Activated CD4-positive, alpha-beta T cell treated with anti-CD3 and anti-CD28 coated beads for 36 hours (primary cell): ENCODE measurements around the gene ASXL2. TPM values are rescaled to one million over a fixed set of nuclear protein-coding genes. Genes with fewer than 3 reads are reported as not detected.

ENCODE experiments used
- ATAC-seq: fragments of 200-7000 bp; cut with Tn5 transposase; one replicate; pipeline ENCODE4 v1.10.0; 2021; ENCODE audit warnings: mild to moderate bottlenecking, moderate library complexity
- CTCF ChIA-PET: fragments of 350-600 bp; sonication (Branson Sonifier 250); formaldehyde crosslinking; loops from one replicate; lab custom pipeline; 2021; ENCODE audit warnings: antibody characterized with exemption; lab: Charles Lee
- POLR2A ChIA-PET: fragments of 350-600 bp; sonication (Branson Sonifier 250); formaldehyde crosslinking; loops from one replicate; lab custom pipeline; 2021; ENCODE audit warnings: antibody characterized with exemption, inconsistent platforms; lab: Charles Lee
- DNase-seq: peaks from one replicate; pipeline ENCODE4 v3.0.0-alpha.2; 2020
- H3K27ac Mint-ChIP-seq: one replicate; pipeline ENCODE4 v1.8.0; 2021; ENCODE audit warnings: mixed read lengths
- H3K27me3 Mint-ChIP-seq: one replicate; pipeline ENCODE4 v1.8.0; 2021; ENCODE audit warnings: mixed read lengths
- H3K36me3 Mint-ChIP-seq: one replicate; pipeline ENCODE4 v1.8.0; 2021; ENCODE audit warnings: low read depth, mixed read lengths
- H3K4me1 Mint-ChIP-seq: one replicate; pipeline ENCODE4 v1.8.0; 2021; ENCODE audit warnings: mixed read lengths
- H3K4me3 Mint-ChIP-seq: one replicate; pipeline ENCODE4 v1.8.0; 2021; ENCODE audit warnings: mild to moderate bottlenecking, moderate library complexity, mixed read lengths
- H3K9me3 Mint-ChIP-seq: one replicate; pipeline ENCODE4 v1.8.0; 2021; ENCODE audit warnings: low read depth, mixed read lengths
- intact Hi-C, 2 experiments: fragments of 100-400 bp; cut with DNase I in 1 of 2; cut with micrococcal nuclease in 1 of 2; formaldehyde crosslinking; loops; one replicate each; pipeline versions ENCODE4 v1.14.2 to v1.15.1; 2022 to 2024; cut with DNase I, micrococcal nuclease
- total RNA-seq, 2 experiments: library from RNA; stranded (reverse); gene quantifications; one replicate each; pipeline ENCODE4 v1.2.3, GENCODE V29; 2021

Gene ASXL2
- total RNA-seq, 2 experiments from 2014 or later, result 36.8 to 46.4 TPM

DNA sequence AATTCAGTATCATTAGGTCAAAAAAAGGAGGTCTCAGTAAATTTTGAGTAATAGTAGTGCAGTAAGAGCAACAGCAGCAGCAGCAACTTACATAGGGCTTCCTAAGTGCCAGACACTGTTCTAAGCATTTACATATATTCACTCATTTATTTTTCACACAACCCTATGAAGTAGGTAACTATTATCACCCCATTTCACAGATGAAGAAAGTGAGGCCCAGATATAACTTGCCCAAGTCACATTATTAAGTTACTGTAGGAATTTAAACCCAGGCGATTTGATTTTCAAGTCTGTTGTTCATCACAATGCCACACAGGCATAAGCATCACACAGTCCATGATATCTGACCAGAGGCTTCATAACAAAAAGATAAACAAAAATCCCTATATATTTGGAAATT is 114.7 kb downstream of the ASXL2 start:
- Mint-ChIP-seq H3K9me3 (no peaks in the 10 kb centered on the region), H3K4me1 (peaks cover 21% of the 10 kb centered on the region), H3K27ac (no peak overlapping the region), H3K36me3 (peaks cover 37% of the 10 kb centered on the region), H3K27me3 (no peaks in the 10 kb centered on the region), H3K4me3 (no peak overlapping the region)
- CTCF ChIA-PET, result interaction anchor here (1.0 to 1.2 kb wide), 3 partner anchors 12 to 25 kb away, joined by 3 to 4 read pairs (median 3); no protein-coding TSS in a partner anchor
- ATAC-seq (no peak), DNase-seq (no peak)
- intact Hi-C loops, result no loop called here
- POLR2A ChIA-PET, result no interaction called here

DNA sequence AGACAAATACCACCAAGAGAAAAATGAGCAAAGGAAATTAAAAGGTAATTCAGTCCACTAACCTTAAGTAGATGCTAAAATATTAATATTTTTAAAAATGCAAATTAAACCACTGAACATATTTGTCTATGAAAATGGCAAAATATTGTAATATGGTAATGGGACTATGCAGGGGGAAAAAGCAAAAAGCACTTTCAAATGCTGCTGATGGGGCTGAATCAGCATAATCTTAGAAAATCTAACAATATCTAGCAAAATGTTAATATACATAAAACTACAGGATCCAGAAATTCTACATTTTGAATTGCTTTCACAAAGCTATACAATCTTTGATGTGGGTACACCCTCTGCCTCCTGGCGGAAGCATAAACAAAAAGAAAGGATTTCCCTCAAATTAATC is 118.0 kb downstream of the ASXL2 start:
- no peak for DNase-seq
- Mint-ChIP-seq H3K36me3 (peaks cover 30% of the 10 kb centered on the region), H3K4me3 (no peak overlapping the region), H3K4me1 (peaks cover 3% of the 10 kb centered on the region), H3K9me3 (no peaks in the 10 kb centered on the region), H3K27ac (no peak overlapping the region), H3K27me3 (no peaks in the 10 kb centered on the region)
- ATAC-seq, result no peak
- intact Hi-C loops, result no loop called here
- ChIA-PET CTCF (no interaction called here), POLR2A (no interaction called here)

DNA sequence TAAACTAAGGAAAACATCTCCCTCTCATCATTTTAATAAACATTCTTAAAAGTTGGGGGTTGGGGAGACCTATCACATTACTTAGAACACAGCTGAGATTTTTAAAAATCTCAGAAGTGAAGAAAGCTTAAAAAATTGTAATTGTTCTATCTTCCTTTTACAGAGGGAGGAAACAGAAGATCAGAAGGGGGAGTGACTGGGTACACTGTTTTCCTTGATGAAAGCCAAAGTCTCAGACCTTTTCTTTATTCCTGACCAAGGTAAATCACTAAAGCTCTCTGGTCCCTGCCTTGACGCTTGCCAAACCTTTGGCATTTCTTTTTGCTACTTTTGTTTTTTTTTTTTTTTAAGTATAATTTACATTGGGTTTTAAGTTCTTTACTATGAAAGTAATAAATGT is 119.9 kb downstream of the ASXL2 start:
- ATAC-seq (no peak), DNase-seq (no peak)
- intact Hi-C loops, result no loop called here
- no peak overlapping the region for H3K4me3 Mint-ChIP-seq
- ChIA-PET POLR2A (interaction anchor here (0.6 kb wide), 1 partner anchor 246 kb away, joined by 10 read pairs; no protein-coding TSS in a partner anchor), CTCF (no interaction called here)
- peaks cover 12% of the 10 kb centered on the region for H3K4me1 Mint-ChIP-seq
- H3K27ac Mint-ChIP-seq, result no peak overlapping the region
- no peaks in the 10 kb centered on the region for H3K9me3 Mint-ChIP-seq
- no peaks in the 10 kb centered on the region for H3K27me3 Mint-ChIP-seq
- H3K36me3 Mint-ChIP-seq, result peaks cover 43% of the 10 kb centered on the region

DNA sequence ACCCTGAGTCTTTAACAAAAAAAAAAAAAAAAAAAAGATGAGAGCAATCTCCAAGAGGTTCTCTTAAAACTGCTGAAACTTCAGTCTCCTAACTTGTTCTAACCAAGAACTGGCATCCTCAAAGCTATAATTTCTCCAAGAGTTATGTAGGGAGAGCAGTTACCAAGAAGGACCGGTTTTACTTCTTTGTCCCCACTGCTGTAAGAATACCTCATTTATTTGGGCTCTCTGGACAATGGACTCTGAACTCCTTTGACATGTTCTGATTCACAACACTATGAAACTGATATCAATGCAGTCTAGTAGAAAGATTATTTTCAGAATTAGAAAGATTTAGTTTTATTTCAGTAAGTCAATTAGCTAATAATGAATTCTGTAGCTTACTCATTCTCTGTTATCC is 120.4 kb downstream of the ASXL2 start:
- Mint-ChIP-seq H3K9me3 (no peaks in the 10 kb centered on the region), H3K4me3 (no peak overlapping the region), H3K36me3 (peaks cover 45% of the 10 kb centered on the region), H3K27me3 (no peaks in the 10 kb centered on the region), H3K4me1 (peaks cover 16% of the 10 kb centered on the region), H3K27ac (no peak overlapping the region)
- DNase-seq (no peak), ATAC-seq (no peak)
- intact Hi-C loops, result no loop called here
- POLR2A ChIA-PET, result interaction anchor here (0.6 kb wide), 1 partner anchor 247 kb away, joined by 10 read pairs; no protein-coding TSS in a partner anchor
- CTCF ChIA-PET, result interaction anchor here (0.8 kb wide), 1 partner anchor 30 kb away, joined by 3 read pairs; no protein-coding TSS in a partner anchor

DNA sequence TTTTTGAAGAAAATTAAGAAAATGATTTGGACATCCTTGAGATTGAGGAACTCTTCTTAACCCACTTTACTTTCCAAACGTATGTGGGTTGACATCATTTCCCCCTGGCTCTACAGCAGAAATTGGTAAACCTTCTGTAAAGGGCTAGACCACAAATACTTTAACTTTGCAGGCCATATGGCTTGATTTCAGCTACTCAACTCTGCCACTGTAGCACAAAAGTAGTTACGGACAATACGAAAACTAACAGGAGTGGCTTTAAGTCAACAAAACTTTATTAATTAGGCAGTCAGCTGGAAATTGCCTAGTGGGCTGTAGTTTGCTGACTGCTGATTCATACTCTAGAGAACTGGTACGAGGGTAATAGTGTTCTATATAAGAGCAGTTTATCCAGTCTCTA is 121.8 kb downstream of the ASXL2 start:
- DNase-seq (no peak), ATAC-seq (no peak)
- Mint-ChIP-seq H3K27me3 (no peaks in the 10 kb centered on the region), H3K9me3 (no peaks in the 10 kb centered on the region), H3K27ac (no peak overlapping the region), H3K4me3 (no peak overlapping the region), H3K36me3 (peaks cover 50% of the 10 kb centered on the region), H3K4me1 (peaks cover 19% of the 10 kb centered on the region)
- ChIA-PET POLR2A (no interaction called here), CTCF (no interaction called here)
- intact Hi-C loops, result no loop called here

DNA sequence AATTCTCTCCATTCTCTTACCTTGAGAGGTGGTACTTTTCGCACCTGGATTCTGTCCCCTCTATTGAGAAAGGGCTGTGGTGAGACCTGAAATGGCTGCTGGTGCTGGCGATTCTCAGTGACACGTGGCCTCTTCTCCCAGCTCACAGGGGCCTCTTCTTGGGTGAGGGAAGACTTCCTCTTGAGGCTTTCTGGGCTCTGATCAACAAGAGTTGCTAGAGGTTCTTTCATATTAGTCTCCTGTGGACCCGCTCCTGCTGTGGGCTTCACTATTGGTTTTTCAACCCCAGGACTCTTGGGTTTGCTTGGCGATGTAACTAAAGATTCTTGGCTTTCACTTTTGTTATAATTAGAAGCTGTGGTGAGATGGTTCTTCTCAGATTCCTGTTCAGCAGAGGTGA is 128.6 kb downstream of the ASXL2 start:
- no peak for DNase-seq
- no peak for ATAC-seq
- Mint-ChIP-seq H3K27me3 (no peaks in the 10 kb centered on the region), H3K9me3 (no peaks in the 10 kb centered on the region), H3K36me3 (peaks cover 44% of the 10 kb centered on the region), H3K4me1 (peaks cover 22% of the 10 kb centered on the region), H3K4me3 (no peak overlapping the region), H3K27ac (peak overlapping the region; percentile 12)
- ChIA-PET CTCF (interaction anchor here (0.6 kb wide), 2 partner anchors 48 to 1358 kb away, joined by 3 to 5 read pairs; no protein-coding TSS in a partner anchor), POLR2A (interaction anchor here (0.5 kb wide), 1 partner anchor 91 kb away, joined by 3 read pairs; no protein-coding TSS in a partner anchor)
- intact Hi-C loops, result loop anchor here in 1 of 2 experiments (5.0 kb wide), 1 partner anchor 43 kb away; no protein-coding TSS in a partner anchor

DNA sequence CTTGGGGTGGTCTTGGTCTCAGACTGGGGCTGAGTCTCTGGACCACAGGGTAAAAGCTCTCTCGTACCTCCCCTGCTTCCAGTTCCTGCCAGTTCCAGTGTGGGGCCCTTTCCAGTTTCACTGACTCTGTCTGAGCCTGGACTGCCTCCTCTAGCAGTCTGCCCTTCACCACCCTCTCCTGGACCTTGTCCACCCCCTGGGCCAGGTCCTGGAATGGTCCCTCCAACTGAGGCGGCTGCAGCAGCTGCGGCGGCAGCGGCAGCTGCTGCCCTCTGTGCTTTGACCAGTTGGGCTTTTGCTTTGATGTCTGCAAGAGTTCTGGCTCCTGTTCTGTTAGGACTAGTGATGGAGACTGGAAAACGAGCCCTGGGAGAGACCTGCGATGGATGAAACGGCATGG is 134.2 kb downstream of the ASXL2 start:
- no peak overlapping the region for H3K4me3 Mint-ChIP-seq
- H3K9me3 Mint-ChIP-seq, result no peaks in the 10 kb centered on the region
- intact Hi-C loops, result no loop called here
- no peak for DNase-seq
- H3K27ac Mint-ChIP-seq, result no peak overlapping the region
- ATAC-seq, result no peak
- POLR2A ChIA-PET, result no interaction called here
- H3K27me3 Mint-ChIP-seq, result no peaks in the 10 kb centered on the region
- CTCF ChIA-PET, result interaction anchor here (0.6 kb wide), 1 partner anchor 168 kb away, joined by 3 read pairs; no protein-coding TSS in a partner anchor
- peaks cover 22% of the 10 kb centered on the region for H3K4me1 Mint-ChIP-seq
- H3K36me3 Mint-ChIP-seq, result peaks cover 38% of the 10 kb centered on the region

DNA sequence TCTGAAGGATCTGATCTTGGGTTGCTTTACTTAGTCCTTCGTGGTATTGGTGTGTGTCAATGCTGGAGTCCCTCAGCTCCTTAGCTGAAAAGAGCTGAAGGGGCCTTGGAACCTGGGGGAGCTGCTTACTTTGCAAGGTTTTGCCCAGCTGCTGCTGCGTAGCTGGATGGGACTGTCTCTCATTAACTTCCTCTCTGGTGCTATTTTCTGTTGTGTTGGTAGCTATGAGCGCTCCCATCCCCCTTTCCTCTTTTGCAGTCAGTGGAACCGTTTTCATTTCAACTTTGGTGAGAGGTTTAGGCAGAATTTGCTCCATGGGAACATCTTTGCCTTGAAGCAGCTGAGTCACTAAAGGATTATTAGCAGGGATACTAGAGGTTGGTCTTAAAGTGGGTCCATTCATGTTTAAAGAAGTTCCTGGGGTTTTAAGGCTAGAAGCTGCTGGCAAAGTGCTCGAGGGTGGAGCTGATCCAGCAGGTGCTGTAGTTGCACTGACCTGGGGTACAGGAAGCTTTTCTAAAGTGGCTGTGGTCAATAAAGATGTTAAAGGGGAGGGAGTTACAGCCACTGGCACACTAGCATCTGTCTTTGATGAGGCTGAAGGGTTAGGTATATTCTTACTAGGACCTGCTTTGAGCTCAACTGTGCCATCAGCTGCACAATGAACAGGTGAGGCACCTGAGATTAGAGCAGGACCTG is 135.0 kb downstream of the ASXL2 start:
- intact Hi-C loops, result no loop called here
- POLR2A ChIA-PET, result no interaction called here
- Mint-ChIP-seq H3K4me3 (no peak overlapping the region), H3K4me1 (peaks cover 22% of the 10 kb centered on the region), H3K27me3 (no peaks in the 10 kb centered on the region), H3K36me3 (peaks cover 38% of the 10 kb centered on the region), H3K27ac (peak overlapping the region; percentile 49), H3K9me3 (no peaks in the 10 kb centered on the region)
- CTCF ChIA-PET, result interaction anchor here (0.7 to 1.3 kb wide), 4 partner anchors 21 to 380 kb away, joined by 3 to 4 read pairs (median 4); no protein-coding TSS in a partner anchor
- no peak for DNase-seq
- ATAC-seq, result no peak

DNA sequence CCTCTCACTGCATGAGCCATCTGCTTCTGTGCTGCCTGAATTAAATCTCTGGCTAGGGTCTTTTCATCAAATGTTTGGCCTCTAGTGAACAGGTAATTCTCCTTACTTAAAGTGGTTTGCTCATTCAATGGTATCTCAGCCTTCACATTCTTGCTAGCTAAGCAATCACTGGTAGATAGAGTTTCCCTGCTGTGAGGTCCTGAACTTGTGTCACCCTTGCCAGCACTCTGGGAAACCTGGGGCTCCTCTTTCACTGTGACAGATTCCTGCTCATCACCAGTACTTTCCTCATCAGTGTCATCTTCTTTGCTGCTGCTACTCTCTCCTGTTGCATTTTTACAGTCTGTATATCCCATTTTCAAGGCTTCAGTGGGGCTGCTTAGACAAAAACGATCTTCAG is 135.8 kb downstream of the ASXL2 start:
- no peaks in the 10 kb centered on the region for H3K9me3 Mint-ChIP-seq
- no peak overlapping the region for H3K4me3 Mint-ChIP-seq
- no peak overlapping the region for H3K27ac Mint-ChIP-seq
- intact Hi-C loops, result no loop called here
- H3K4me1 Mint-ChIP-seq, result peaks cover 22% of the 10 kb centered on the region
- ChIA-PET POLR2A (no interaction called here), CTCF (interaction anchor here (0.6 to 1.3 kb wide), 5 partner anchors 22 to 380 kb away, joined by 3 to 4 read pairs (median 4); no protein-coding TSS in a partner anchor)
- no peaks in the 10 kb centered on the region for H3K27me3 Mint-ChIP-seq
- DNase-seq, result no peak
- no peak for ATAC-seq
- H3K36me3 Mint-ChIP-seq, result peaks cover 36% of the 10 kb centered on the region

DNA sequence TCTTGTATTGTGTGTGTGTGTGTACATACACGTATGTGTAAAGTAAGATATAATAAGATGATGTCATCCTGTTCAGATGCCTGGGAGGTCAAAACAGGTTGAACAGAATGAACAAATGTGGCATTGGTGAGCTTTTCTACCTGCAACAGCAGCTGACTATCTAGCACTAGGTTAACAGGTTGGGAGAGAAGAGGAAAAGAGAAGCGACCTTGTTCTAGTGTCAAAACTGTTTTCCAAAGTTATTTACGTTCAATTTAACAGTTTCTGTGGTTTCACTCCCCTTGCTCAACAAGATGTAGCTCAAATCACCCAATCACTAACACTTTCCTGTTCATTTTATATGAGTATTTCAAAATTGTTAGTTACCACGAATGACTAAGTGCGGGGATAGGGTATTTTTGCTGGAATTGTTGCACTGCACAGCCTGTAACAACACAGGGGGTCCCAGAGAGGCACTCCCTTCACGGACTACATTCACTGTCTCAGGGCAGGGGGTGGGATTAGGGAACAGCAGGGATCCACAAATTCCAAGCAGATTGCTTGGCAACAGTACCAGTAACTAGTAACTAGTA is 137.4 kb downstream of the ASXL2 start:
- Mint-ChIP-seq H3K27ac (peak overlapping the region; percentile 67), H3K36me3 (peaks cover 35% of the 10 kb centered on the region), H3K27me3 (no peaks in the 10 kb centered on the region), H3K4me3 (no peak overlapping the region), H3K4me1 (peaks cover 24% of the 10 kb centered on the region), H3K9me3 (no peaks in the 10 kb centered on the region)
- POLR2A ChIA-PET, result no interaction called here
- intact Hi-C loops, result no loop called here
- CTCF ChIA-PET, result interaction anchor here (0.7 kb wide), 1 partner anchor 767 kb away, joined by 3 read pairs; no protein-coding TSS in a partner anchor
- ATAC-seq, result no peak
- DNase-seq, result no peak

DNA sequence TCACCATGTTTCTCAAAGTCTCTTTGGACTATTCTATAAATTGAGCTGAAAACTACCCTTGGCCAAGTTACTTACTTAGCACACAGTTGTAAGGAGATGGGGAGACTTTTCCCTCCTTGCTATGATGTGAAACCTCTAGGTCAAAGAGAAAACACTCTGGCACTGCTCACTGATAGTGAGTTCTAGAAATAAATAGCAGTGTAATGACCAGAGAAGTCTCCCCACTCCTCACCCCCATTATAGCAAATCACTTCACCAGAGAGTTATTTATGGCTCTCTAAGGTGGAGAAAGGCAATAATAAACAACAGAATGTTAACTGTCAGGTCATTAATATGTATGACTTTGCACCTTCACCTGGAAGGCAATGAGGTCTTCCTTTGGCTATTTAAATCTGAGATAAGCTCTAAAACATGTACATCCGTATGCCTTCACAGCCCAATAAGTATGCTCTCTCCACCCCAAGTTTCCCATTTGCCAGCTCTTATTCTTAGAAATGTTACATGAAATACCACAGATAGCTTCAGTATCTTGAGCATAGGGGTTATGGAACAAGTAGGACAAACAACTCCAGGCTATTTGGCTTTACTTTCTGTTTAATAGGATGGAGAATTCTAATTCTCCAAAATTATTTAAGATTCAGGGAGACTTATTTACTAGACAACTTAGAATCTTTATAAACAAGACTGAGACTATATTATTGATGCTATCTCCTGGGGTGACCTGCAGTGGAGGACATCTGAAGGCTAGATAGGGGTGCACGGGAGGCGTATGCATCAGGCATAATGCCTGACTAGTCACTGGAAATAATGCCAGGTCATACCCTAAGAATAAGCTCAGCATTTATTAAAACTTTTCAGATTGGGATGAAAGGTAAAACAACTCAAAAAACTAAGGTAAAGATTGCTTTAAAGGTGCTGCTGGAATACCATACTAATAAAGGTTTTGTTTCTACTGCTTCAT is 139.6 kb downstream of the ASXL2 start:
- DNase-seq (no peak), ATAC-seq (no peak)
- H3K4me3 Mint-ChIP-seq, result no peak overlapping the region
- no peaks in the 10 kb centered on the region for H3K27me3 Mint-ChIP-seq
- no peak overlapping the region for H3K27ac Mint-ChIP-seq
- no peaks in the 10 kb centered on the region for H3K9me3 Mint-ChIP-seq
- H3K36me3 Mint-ChIP-seq, result peaks cover 30% of the 10 kb centered on the region
- intact Hi-C loops, result no loop called here
- CTCF ChIA-PET, result interaction anchor here (0.8 to 1.6 kb wide), 4 partner anchors 10 to 74 kb away, joined by 3 to 6 read pairs (median 6); no protein-coding TSS in a partner anchor
- POLR2A ChIA-PET, result no interaction called here
- H3K4me1 Mint-ChIP-seq, result peaks cover 16% of the 10 kb centered on the region
